GM19240 (cell line): Measurements from ENCODE around the gene ESRRG.

ENCODE experiments used
- DNase-seq: peaks from one replicate; pipeline ENCODE4 v3.0.0; 2011; ENCODE audit warnings: low spot score; ENCODE audit not compliant: insufficient read length

ESRRG gene

GRCh38 chr1:216457356-216457755 is 265.9 kb downstream of the ESRRG start:
- no peak for DNase-seq

- DNase-seq: no peak
These were observed 266.5 kb downstream of the ESRRG start for GRCh38 chr1:216456682-216457081.

GRCh38 chr1:216453777-216454176 is 269.5 kb downstream of the ESRRG start:
- DNase-seq: no peak
